DOHH2 (cell line): ENCODE data around the gene ADAP1.

Experiments
- H3F3A ChIP-seq: fragments of 200-600 bp; sonication (generic), shearing (Covaris generic); 2 replicates; pipeline ENCODE4 v1.6.0; 2016; ENCODE audit warnings: antibody characterized with exemption, mild to moderate bottlenecking; ENCODE audit not compliant: control insufficient read depth, insufficient read depth
- H3K27ac ChIP-seq: fragments of 200-600 bp; sonication (generic); 2 replicates; pipeline ENCODE4 v1.5.1; 2014; ENCODE audit warnings: low read depth, mild to moderate bottlenecking, low read length, moderate library complexity
- H3K27me3 ChIP-seq: fragments of 200-600 bp; sonication (generic); 2 replicates; pipeline ENCODE4 v1.6.1; 2014; ENCODE audit warnings: mild to moderate bottlenecking, low read length, mixed read lengths; ENCODE audit not compliant: control insufficient read depth
- H3K36me3 ChIP-seq: fragments of 200-600 bp; sonication (generic); 2 replicates; pipeline ENCODE4 v1.6.1; 2014; ENCODE audit warnings: mild to moderate bottlenecking, low read length, moderate library complexity, mixed read lengths; ENCODE audit not compliant: control insufficient read depth
- H3K4me1 ChIP-seq: fragments of 200-600 bp; sonication (generic); 2 replicates; pipeline ENCODE4 v1.6.1; 2014; ENCODE audit warnings: mild to moderate bottlenecking, low read length, mixed read lengths; ENCODE audit not compliant: control insufficient read depth
- H3K4me2 ChIP-seq: fragments of 200-600 bp; sonication (generic); 2 replicates; pipeline ENCODE4 v1.6.0; 2014; ENCODE audit warnings: mild to moderate bottlenecking, low read length, moderate library complexity
- H3K4me3 ChIP-seq: fragments of 200-600 bp; sonication (generic); 2 replicates; pipeline ENCODE4 v1.5.1; 2014; ENCODE audit warnings: mild to moderate bottlenecking, low read length, mixed read lengths
- H3K79me2 ChIP-seq: fragments of 200-600 bp; sonication (generic); 2 replicates; pipeline ENCODE4 v1.6.1; 2014; ENCODE audit warnings: mild to moderate bottlenecking, low read length, mixed read lengths; ENCODE audit not compliant: control insufficient read depth
- H3K9me2 ChIP-seq: fragments of 200-600 bp; sonication (generic); replicated peaks from 2 replicates; pipeline ENCODE4 v1.6.1; 2014; ENCODE audit warnings: mild to moderate bottlenecking, low read length, mixed read lengths; ENCODE audit not compliant: control insufficient read depth
- H3K9me3 ChIP-seq: fragments of 200-600 bp; sonication (generic); 2 replicates; pipeline ENCODE4 v1.6.1; 2014; ENCODE audit warnings: antibody characterized with exemption, low read length, mixed read lengths; ENCODE audit not compliant: control insufficient read depth, insufficient read depth
- H4K20me1 ChIP-seq: fragments of 200-600 bp; sonication (generic); 2 replicates; pipeline ENCODE4 v1.6.0; 2014; ENCODE audit warnings: low read depth, mild to moderate bottlenecking, antibody characterized with exemption, low read length, moderate library complexity; ENCODE audit not compliant: control insufficient read depth, insufficient read depth
- CTCF ChIP-seq: fragments of 200-600 bp; sonication (generic); IDR thresholded peaks from one replicate; pipeline ENCODE4 v1.5.1; 2014; ENCODE audit warnings: antibody characterized with exemption, mild to moderate bottlenecking, low read depth, low read length; ENCODE audit not compliant: poor library complexity, severe bottlenecking
- EZH2phosphoT487 ChIP-seq: fragments of 200-600 bp; sonication (generic); IDR thresholded peaks from 2 replicates; pipeline ENCODE4 v1.6.1; 2017; ENCODE audit warnings: borderline replicate concordance, mild to moderate bottlenecking, antibody characterized with exemption, low read length, moderate library complexity, mixed read lengths

ADAP1 gene

GRCh38 chr7:914521-915194 lies 39.8 kb downstream of the ADAP1 start:
- Histone ChIP-seq H3K9me3 (no peaks in the 10 kb centered on the region), H3K9me2 (no peaks in the 10 kb centered on the region), H4K20me1 (0 out of 2 replicates have a peak, but pooled peaks cover 9% of the 10 kb centered on the region), H3K27ac (no peak overlapping the region), H3K4me2 (no peak overlapping the region), H3K79me2 (no peaks in the 10 kb centered on the region), H3F3A (no peaks in the 10 kb centered on the region), H3K4me3 (no peak overlapping the region), H3K4me1 (peaks cover 21% of the 10 kb centered on the region), H3K27me3 (peaks cover 15% of the 10 kb centered on the region), H3K36me3 (no peaks in the 10 kb centered on the region)
- TF ChIP-seq EZH2phosphoT487 (no peak), CTCF (no peak)

- H3K27ac ChIP-seq, result no peak overlapping the region
Measured at GRCh38 chr7:913736-914520, 40.6 kb downstream of the ADAP1 start.

DNA sequence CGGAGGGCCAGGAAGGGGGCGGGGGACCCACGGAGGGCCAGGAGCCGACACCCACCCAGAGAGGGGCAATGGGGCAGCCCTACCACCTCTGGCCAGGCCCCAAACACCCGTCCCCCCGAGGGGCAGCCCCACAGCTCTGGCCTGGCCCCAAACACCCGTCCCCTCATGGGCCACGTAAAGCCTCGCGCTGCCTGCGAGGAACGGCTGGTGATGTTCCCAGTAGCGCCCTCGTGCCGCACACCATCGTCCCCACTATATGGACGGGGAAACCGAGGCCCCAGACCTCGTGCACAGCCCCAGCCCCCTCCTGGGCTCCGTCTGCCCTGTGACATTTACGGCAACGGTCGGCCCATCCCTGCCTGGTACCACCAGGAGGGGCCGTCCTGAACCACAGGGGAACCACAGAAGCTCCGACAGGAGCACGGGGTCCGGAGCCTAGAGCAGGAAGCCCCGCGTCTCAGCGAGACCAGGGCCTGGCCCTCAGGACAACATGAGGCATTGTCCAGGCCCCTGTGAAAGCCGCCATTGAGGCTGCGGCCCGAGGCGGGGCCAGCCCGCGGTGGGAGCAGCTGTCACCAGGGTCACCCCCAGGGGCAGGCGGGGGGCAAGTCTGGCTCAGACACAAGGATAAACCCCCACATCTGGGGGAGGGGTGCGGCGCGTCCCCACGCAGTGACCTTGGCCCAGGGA lies 42.5 kb downstream of the ADAP1 start:
- Histone ChIP-seq H3K27ac (no peak overlapping the region), H3K79me2 (no peaks in the 10 kb centered on the region), H3F3A (no peaks in the 10 kb centered on the region), H3K9me3 (no peaks in the 10 kb centered on the region), H3K36me3 (no peaks in the 10 kb centered on the region), H3K4me3 (no peak overlapping the region), H3K4me2 (no peak overlapping the region), H3K27me3 (peaks cover 26% of the 10 kb centered on the region), H3K4me1 (peaks cover 34% of the 10 kb centered on the region), H3K9me2 (no peaks in the 10 kb centered on the region), H4K20me1 (0 out of 2 replicates have a peak, but pooled peaks cover 12% of the 10 kb centered on the region)
- TF ChIP-seq EZH2phosphoT487 (no peak), CTCF (no peak)

More at GRCh38 chr7:913736-914520, 40.6 kb downstream of the ADAP1 start:
- Histone ChIP-seq H3K9me2 (no peaks in the 10 kb centered on the region), H3K4me2 (no peak overlapping the region), H3F3A (no peaks in the 10 kb centered on the region), H3K36me3 (no peaks in the 10 kb centered on the region), H3K4me3 (no peak overlapping the region), H3K27me3 (peaks cover 17% of the 10 kb centered on the region), H4K20me1 (0 out of 2 replicates have a peak, but pooled peaks cover 12% of the 10 kb centered on the region), H3K4me1 (peaks cover 28% of the 10 kb centered on the region), H3K9me3 (no peaks in the 10 kb centered on the region), H3K79me2 (no peaks in the 10 kb centered on the region)
- TF ChIP-seq CTCF, result no peak
- no peak for TF ChIP-seq EZH2phosphoT487
